Fibroblast of pulmonary artery (primary cell): ENCODE results near the gene NOS3.

ENCODE experiments used
- DNase-seq: peaks from one replicate; pipeline ENCODE4 v3.0.0-alpha.2; 2010; ENCODE audit warnings: low read depth
- H3K4me3 ChIP-seq: replicated peaks from 2 replicates; pipeline ENCODE4 v1.5.1; 2011; ENCODE audit warnings: low read depth, mild to moderate bottlenecking, control low read depth, low read length, moderate library complexity
- CTCF ChIP-seq: IDR thresholded peaks from 2 replicates; pipeline ENCODE4 v1.5.1; 2011; ENCODE audit warnings: mild to moderate bottlenecking, control low read depth, low read length, inconsistent platforms; ENCODE audit errors: missing control alignments

The NOS3 gene

GRCh38 chr7:150944066-150945042, 46.5 kb upstream of the NOS3 start:
- no peak overlapping the region for H3K4me3 ChIP-seq
- no peak for DNase-seq
- TF ChIP-seq CTCF: no peak

- H3K4me3 ChIP-seq: no peak overlapping the region
- TF ChIP-seq CTCF: no peak
- no peak for DNase-seq
Measured at GRCh38 chr7:150945171-150945852, 45.5 kb upstream of the NOS3 start.

GRCh38 chr7:150945853-150946420, 44.9 kb upstream of the NOS3 start:
- DNase-seq: no peak
- TF ChIP-seq CTCF: no peak
- H3K4me3 ChIP-seq: no peak overlapping the region

- no peak for DNase-seq
Measured at GRCh38 chr7:150946421-150947240, 44.2 kb upstream of the NOS3 start.

GRCh38 chr7:150947241-150947745, 43.5 kb upstream of the NOS3 start:
- no peak overlapping the region for H3K4me3 ChIP-seq
- no peak for DNase-seq
- no peak for TF ChIP-seq CTCF

More at GRCh38 chr7:150946421-150947240, 44.2 kb upstream of the NOS3 start:
- no peak overlapping the region for H3K4me3 ChIP-seq
- no peak for TF ChIP-seq CTCF
